WERI-Rb-1 (cell line): ENCODE data around the gene SCUBE1.

Source experiments
- DNase-seq: peaks from one replicate; pipeline ENCODE4 v3.0.0-alpha.2; 2020
- H3K27ac ChIP-seq: fragments of 250-450 bp; sonication (Bioruptor Pico); 2 replicates; pipeline ENCODE4 v1.5.1; 2020; ENCODE audit warnings: mild to moderate bottlenecking, moderate library complexity
- H3K27me3 ChIP-seq: fragments of 250-450 bp; sonication (Bioruptor Pico); 2 replicates; pipeline ENCODE4 v1.5.1; 2021; ENCODE audit warnings: mild to moderate bottlenecking, low read depth, moderate library complexity; ENCODE audit not compliant: insufficient read depth, severe bottlenecking
- H3K36me3 ChIP-seq: fragments of 250-450 bp; sonication (Bioruptor Pico); 2 replicates; pipeline ENCODE4 v1.5.1; 2020; ENCODE audit warnings: mild to moderate bottlenecking, moderate library complexity
- H3K4me3 ChIP-seq: 2 replicates; pipeline ENCODE4 v1.5.1; 2011; ENCODE audit warnings: low read depth, mild to moderate bottlenecking, control low read depth, low read length
- H3K9me3 ChIP-seq: fragments of 250-450 bp; sonication (Bioruptor Pico); 2 replicates; pipeline ENCODE4 v1.5.1; 2021; ENCODE audit warnings: mild to moderate bottlenecking, moderate library complexity; ENCODE audit not compliant: severe bottlenecking
- TF ChIP-seq, protein P1 (sequence below): IDR thresholded peaks from 2 replicates; pipeline ENCODE4 v1.5.1; 2011; ENCODE audit warnings: low read depth, mild to moderate bottlenecking, control low read depth, inconsistent platforms, low read length

SCUBE1 gene

DNA sequence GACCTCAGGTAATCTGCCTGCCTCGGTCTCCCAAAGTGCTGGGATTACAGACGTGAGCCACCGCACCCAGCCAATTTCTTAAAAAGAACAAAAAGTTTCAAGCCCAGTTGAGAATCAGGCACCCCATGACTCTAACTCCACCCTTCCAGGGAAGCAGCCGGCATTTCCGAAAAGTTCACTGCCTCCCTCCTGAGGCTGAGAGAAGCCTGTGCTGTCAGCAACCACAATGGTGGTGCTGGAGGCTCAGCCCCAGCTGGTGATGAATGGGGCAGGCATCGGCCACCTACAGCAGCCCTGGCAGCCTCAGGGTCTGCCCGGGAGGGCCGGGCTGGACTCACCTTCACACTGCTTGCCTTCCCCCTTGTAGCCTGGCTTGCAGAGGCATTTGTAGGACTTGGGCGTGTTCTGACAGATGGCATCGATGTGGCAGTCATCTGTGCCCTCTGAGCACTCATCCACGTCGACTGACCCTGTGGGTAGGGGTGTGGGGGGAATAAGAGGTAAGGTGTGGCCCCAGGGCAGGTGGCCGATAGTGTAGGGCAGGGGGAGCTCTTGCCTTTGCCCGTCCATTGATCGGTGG lies 4.3 kb downstream of the SCUBE1 start:
- DNase-seq, result no peak
- Histone ChIP-seq H3K4me3 (no peak overlapping the region), H3K9me3 (no peaks in the 10 kb centered on the region), H3K36me3 (no peaks in the 10 kb centered on the region), H3K27me3 (peaks cover 3% of the 10 kb centered on the region), H3K27ac (no peak overlapping the region)
- TF ChIP-seq, protein P1, sequence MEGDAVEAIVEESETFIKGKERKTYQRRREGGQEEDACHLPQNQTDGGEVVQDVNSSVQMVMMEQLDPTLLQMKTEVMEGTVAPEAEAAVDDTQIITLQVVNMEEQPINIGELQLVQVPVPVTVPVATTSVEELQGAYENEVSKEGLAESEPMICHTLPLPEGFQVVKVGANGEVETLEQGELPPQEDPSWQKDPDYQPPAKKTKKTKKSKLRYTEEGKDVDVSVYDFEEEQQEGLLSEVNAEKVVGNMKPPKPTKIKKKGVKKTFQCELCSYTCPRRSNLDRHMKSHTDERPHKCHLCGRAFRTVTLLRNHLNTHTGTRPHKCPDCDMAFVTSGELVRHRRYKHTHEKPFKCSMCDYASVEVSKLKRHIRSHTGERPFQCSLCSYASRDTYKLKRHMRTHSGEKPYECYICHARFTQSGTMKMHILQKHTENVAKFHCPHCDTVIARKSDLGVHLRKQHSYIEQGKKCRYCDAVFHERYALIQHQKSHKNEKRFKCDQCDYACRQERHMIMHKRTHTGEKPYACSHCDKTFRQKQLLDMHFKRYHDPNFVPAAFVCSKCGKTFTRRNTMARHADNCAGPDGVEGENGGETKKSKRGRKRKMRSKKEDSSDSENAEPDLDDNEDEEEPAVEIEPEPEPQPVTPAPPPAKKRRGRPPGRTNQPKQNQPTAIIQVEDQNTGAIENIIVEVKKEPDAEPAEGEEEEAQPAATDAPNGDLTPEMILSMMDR, result no peak

DNA sequence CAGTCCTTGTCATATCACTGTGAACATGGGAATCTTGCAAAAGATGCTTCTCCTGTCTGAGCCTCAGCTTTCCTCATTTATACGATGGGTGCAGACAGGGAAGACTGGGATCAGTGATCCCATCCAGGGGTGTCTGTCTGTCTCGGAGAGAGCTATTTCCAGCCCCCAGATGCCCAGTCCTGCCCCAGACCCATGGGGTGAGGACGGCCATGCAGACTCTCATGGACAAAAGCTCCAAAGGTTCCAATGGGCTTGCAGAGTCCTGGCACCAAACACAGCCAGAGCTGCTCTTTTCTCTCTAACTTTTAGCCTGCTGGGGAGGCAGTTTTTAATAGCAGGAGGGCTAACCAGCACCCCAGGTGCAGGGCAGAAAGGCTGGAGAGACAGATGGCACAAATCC lies 5.2 kb downstream of the SCUBE1 start:
- TF ChIP-seq, protein P1, result no peak
- H3K27me3 ChIP-seq, result peaks cover 3% of the 10 kb centered on the region

DNA sequence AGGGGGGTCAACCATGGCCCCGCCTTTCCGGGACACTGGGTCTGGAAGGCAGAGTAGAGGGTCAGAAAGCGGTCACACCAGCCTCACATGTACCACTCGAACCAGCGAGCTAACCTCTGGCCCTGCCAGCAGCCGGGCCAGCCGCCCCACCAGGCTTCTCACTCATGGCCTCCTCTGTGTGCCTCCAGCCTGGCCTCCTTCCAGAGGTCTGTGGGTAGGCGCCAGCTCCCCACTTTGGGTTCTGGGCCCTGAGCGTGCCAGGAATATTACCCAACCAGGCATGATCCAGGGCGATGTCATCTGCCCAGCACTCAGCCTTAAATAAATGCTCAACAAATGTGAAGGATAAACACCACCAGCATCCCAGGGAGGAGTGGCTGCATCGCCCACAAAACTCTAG lies 5.8 kb downstream of the SCUBE1 start:
- Histone ChIP-seq H3K27me3 (peaks cover 2% of the 10 kb centered on the region), H3K36me3 (no peaks in the 10 kb centered on the region), H3K27ac (no peak overlapping the region), H3K9me3 (no peaks in the 10 kb centered on the region), H3K4me3 (no peak overlapping the region)
- DNase-seq, result no peak
- TF ChIP-seq, protein P1, result no peak

More for the DNA sequence above, 5.2 kb downstream of the SCUBE1 start:
- no peak for DNase-seq
- Histone ChIP-seq H3K36me3 (no peaks in the 10 kb centered on the region), H3K9me3 (no peaks in the 10 kb centered on the region), H3K4me3 (no peak overlapping the region), H3K27ac (no peak overlapping the region)

DNA sequence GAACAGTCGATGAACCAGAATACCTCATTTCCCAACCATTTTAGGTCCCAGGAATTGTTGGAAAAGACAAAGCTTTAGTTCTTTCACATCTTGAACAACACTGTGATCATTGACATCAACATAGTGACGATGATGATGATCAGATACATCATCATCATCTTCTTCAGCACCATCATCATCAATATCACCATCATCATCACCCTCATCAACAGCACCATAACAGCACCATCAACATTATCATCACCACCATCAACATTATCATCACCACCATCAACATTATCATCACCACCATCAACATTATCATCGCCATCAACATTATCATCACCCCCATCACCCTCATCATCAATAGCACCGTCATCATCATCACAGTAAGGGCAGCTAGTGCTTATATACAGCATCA lies 8.8 kb downstream of the SCUBE1 start:
- Histone ChIP-seq H3K27me3 (no peaks in the 10 kb centered on the region), H3K4me3 (no peak overlapping the region), H3K36me3 (no peaks in the 10 kb centered on the region)

DNA sequence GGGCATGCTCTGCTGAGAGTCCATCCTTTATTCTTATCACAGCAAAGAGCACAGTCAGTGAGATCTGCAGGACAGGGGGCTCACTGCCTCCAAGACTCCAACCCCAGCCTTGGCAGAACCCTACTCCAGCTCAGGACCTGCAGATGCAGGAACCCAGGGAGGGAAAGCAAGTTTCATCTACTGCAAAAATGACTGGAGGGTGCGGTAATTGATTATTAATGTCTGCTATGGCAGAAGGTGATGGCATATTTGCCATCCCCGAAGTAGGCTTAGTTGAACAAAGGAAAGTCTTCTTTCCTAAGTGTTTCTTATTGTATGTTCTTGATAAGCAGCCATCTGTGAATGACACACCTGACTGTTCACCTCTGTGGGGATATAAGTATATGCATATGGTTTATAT lies 9.2 kb downstream of the SCUBE1 start:
- no peak for DNase-seq
- Histone ChIP-seq H3K4me3 (no peak overlapping the region), H3K9me3 (no peaks in the 10 kb centered on the region), H3K36me3 (no peaks in the 10 kb centered on the region), H3K27ac (no peak overlapping the region), H3K27me3 (no peaks in the 10 kb centered on the region)
- TF ChIP-seq, protein P1, result no peak

More for the DNA sequence above, 8.8 kb downstream of the SCUBE1 start:
- DNase-seq, result no peak
- TF ChIP-seq, protein P1, result no peak
- H3K27ac ChIP-seq, result no peak overlapping the region
- no peaks in the 10 kb centered on the region for H3K9me3 ChIP-seq

DNA sequence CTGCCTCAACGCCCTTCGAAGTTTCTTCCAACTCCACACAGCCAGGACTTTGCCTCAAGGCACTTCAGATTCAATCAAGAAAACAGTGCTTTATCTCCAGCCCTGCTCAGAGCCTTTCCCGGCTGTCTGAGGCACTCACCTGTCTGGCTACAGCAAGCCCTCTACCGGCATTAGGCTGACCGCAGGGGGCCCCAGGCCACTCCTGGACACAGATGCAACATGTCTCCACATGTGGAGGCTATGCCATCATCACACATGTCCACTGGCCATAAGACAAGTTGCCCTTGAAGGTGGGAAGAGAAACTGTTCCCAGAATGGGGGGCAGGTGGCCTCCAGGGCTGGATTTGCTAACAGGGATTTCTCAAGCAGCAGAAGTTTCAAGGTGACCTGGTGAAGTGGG lies 10.0 kb downstream of the SCUBE1 start:
- no peak overlapping the region for H3K4me3 ChIP-seq
- H3K9me3 ChIP-seq, result no peaks in the 10 kb centered on the region
- no peak for DNase-seq
- TF ChIP-seq, protein P1, result no peak
- H3K27me3 ChIP-seq, result no peaks in the 10 kb centered on the region
- H3K27ac ChIP-seq, result no peak overlapping the region
- H3K36me3 ChIP-seq, result no peaks in the 10 kb centered on the region
